Measurements from ENCODE around the gene ANKLE1. TPM values are rescaled to one million over a fixed set of nuclear protein-coding genes. Genes with fewer than 3 reads are reported as not detected.

ANKLE1 gene
- total RNA-seq, 1 experiment from 2014 or later = 0.66 TPM

DNA sequence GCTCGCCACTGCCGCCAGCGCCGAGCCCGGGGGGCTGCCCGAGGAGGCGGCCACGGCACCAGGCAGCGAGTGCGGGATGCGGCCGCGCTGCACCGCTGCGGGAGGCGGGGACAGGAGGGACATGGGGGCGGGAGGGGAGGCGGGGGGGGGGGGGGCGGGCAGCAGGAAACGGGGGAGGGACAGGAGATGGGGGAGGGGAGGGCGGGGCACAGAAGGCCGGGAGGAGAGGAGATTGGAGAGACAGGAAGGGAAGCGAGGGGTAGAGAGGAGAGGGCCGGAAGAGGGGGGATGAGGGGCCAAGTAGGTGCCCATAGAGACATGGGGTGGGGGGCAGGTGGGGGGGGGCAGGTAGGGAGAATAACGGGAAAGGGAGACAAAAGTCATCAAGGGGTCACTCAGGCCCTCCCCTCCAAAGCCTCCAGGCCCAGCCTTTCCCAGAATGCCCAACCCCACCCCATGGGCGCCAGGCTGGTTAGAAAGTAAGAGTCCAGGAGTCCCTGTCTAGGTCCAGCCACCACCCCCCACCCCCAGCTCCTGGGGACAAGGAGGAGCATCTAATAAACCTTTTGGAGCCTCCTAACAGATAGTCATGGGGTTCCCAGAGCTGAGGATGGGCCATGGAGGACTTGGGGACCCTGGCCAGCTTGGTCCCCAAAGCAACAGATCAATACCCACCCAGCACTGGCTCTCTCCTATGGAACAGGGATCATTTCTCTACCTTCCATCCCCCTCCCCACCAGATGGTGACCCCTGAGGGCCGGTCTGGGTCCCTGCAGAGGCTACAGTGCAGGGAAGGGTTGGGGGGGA is 45.5 kb upstream of the ANKLE1 start:
- DNase-seq = no peak
- Mint-ChIP-seq H3K27me3 (ENCODE audit: unreplicated experiment) (no peaks in the 10 kb centered on the region), H3K27ac (ENCODE audit: unreplicated experiment) (no peak overlapping the region), H3K4me3 (ENCODE audit: low read depth, unreplicated experiment) (peak overlapping the region; percentile 63), H3K36me3 (ENCODE audit: insufficient read depth, unreplicated experiment) (peaks cover 41% of the 10 kb centered on the region), H3K4me1 (ENCODE audit: low read depth, unreplicated experiment) (peaks cover 8% of the 10 kb centered on the region), H3K9me3 (ENCODE audit: low read depth, unreplicated experiment) (no peaks in the 10 kb centered on the region)
- intact Hi-C loops (cut with micrococcal nuclease; ENCODE audit: unreplicated experiment) = no loop called here
- CTCF ChIA-PET = no interaction called here
- TF ChIP-seq, protein P1, sequence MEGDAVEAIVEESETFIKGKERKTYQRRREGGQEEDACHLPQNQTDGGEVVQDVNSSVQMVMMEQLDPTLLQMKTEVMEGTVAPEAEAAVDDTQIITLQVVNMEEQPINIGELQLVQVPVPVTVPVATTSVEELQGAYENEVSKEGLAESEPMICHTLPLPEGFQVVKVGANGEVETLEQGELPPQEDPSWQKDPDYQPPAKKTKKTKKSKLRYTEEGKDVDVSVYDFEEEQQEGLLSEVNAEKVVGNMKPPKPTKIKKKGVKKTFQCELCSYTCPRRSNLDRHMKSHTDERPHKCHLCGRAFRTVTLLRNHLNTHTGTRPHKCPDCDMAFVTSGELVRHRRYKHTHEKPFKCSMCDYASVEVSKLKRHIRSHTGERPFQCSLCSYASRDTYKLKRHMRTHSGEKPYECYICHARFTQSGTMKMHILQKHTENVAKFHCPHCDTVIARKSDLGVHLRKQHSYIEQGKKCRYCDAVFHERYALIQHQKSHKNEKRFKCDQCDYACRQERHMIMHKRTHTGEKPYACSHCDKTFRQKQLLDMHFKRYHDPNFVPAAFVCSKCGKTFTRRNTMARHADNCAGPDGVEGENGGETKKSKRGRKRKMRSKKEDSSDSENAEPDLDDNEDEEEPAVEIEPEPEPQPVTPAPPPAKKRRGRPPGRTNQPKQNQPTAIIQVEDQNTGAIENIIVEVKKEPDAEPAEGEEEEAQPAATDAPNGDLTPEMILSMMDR (IDR thresholded peaks at IDR 0.05; ENCODE audit: unreplicated experiment) = no peak
- BruUV-seq (replicated peaks) = no TSS peak

DNA sequence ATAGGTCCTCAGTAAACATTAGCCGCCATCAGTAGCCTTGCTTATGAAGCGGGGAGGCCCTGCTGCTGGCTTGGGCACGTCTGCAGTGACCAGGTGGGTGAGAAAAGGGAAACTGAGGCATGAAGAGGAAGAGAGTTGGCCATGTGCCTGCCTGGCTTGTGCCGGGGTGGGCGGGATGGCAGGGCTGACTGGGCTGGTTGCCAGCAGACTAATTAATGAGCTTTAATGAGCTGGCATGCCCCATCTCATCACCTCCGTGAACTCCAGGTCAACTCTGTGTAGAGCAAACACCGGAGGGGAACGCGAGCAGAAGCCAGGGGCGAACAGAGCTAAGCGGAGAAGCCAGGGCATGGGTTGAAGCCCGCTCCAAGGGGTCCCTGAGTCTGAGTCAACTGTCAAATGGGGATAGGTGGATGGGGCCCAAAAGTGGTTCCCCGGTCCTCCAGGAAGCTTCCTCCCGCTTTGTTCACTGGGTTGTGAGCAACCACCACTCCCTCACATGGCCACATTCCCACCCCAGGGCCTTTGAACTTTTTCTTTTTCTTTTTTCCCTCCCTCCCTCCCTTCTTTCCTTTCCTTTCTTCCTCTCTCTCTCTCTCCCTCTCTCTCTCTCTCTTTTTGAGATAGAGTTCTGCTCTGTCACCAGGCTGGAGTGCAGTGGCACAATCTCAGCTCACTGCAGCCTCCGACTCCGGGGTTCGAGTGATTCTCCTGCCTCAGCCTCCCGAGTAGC is 44.7 kb upstream of the ANKLE1 start:
- DNase-seq = no peak
- no TSS peak for BruUV-seq (replicated peaks)
- intact Hi-C loops (cut with micrococcal nuclease; ENCODE audit: unreplicated experiment) = no loop called here
- peaks cover 8% of the 10 kb centered on the region for H3K4me1 Mint-ChIP-seq (ENCODE audit: low read depth, unreplicated experiment)
- H3K4me3 Mint-ChIP-seq (ENCODE audit: low read depth, unreplicated experiment) = no peak overlapping the region
- TF ChIP-seq, protein P1 (IDR thresholded peaks at IDR 0.05; ENCODE audit: unreplicated experiment) = no peak
- no peak overlapping the region for H3K27ac Mint-ChIP-seq (ENCODE audit: unreplicated experiment)
- no peaks in the 10 kb centered on the region for H3K27me3 Mint-ChIP-seq (ENCODE audit: unreplicated experiment)
- CTCF ChIA-PET = no interaction called here
- H3K9me3 Mint-ChIP-seq (ENCODE audit: low read depth, unreplicated experiment) = no peaks in the 10 kb centered on the region
- peaks cover 33% of the 10 kb centered on the region for H3K36me3 Mint-ChIP-seq (ENCODE audit: insufficient read depth, unreplicated experiment)

DNA sequence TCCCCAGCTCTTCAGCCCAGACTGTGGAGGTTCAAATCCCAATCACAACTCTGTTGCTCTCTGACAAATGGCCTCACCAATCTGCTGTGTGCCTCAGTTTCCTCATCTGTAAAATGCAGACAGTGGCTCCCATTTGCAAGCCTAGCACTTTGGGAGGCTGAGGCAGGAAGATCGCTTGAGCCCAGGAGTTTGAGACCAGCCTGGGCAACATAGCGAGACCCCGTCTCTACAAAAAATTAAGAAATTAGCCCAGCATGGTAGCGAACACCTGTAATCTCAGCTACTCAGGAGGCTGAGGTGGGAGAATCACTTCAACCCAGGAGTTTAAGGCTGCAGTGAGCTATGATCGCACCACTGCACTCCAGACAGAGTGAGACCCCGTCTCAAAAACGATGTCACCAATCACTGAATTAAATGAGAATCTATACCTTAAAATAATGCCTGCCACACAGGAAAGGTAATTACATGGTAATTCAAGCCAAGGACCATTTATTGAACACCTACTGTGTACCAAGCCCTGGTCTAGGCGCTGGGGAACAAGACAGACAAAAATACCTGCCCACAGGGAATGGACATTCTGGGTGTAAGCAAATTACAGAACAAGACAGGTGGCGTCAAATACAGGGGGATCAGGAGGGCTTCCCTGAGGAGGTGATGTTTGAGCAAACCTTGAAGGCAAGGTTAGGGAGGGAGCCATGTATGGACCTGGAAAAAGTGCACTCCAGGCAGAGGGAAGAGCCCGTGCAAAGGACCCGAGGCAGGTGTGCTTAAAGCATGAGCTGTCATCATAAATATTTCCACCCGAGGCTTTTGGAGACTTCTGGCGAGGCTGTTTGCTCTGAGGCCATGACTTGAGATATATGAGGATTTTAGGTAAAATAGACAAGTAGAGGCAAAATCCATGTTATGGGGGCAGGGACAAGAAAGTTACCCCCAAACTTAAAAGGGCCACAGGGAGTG is 43.7 kb upstream of the ANKLE1 start:
- Mint-ChIP-seq H3K4me1 (ENCODE audit: low read depth, unreplicated experiment) (peaks cover 13% of the 10 kb centered on the region), H3K9me3 (ENCODE audit: low read depth, unreplicated experiment) (no peaks in the 10 kb centered on the region), H3K4me3 (ENCODE audit: low read depth, unreplicated experiment) (no peak overlapping the region), H3K36me3 (ENCODE audit: insufficient read depth, unreplicated experiment) (peaks cover 33% of the 10 kb centered on the region), H3K27ac (ENCODE audit: unreplicated experiment) (no peak overlapping the region), H3K27me3 (ENCODE audit: unreplicated experiment) (no peaks in the 10 kb centered on the region)
- TF ChIP-seq, protein P1 (IDR thresholded peaks at IDR 0.05; ENCODE audit: unreplicated experiment) = no peak
- intact Hi-C loops (cut with micrococcal nuclease; ENCODE audit: unreplicated experiment) = no loop called here
- no TSS peak for BruUV-seq (replicated peaks)
- DNase-seq = no peak
- CTCF ChIA-PET = no interaction called here

DNA sequence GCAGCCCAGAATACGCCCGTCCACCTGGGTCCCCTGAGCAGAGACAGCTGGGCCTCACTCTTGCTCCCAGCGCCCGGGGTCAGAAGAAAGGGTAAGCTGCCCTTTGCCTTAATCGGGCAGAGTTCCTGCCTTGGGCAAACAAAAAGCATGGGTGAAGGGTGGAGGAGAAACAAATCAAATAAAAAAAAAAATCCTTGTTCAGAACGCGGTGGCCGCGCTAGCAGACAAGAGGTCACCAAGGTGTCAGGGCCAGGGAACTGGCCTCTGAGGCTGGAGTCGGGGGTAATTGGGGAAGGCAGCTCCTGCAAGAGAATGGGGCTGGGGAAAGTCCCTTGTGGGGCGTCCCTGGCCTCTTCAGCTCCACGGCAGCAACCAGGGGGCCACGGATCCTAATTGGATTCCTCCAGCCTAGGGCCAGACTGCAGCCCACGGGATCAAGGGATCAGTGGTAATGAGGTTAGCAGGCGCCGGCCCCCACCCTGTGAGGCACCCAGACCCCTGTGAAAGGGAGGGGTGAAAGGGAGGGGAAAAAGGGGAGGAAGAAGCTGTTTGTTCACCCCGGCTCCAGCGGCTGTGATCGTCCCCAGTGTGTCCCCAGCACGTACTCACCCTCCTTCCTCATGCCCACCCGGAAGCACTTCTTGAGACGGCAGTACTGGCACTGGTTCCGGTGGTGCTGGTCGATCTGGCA is 41.5 kb upstream of the ANKLE1 start:
- TF ChIP-seq, protein P1 (IDR thresholded peaks at IDR 0.05; ENCODE audit: unreplicated experiment) = no peak
- no TSS peak for BruUV-seq (replicated peaks)
- H3K4me3 Mint-ChIP-seq (ENCODE audit: low read depth, unreplicated experiment) = no peak overlapping the region
- no peak overlapping the region for H3K27ac Mint-ChIP-seq (ENCODE audit: unreplicated experiment)
- H3K4me1 Mint-ChIP-seq (ENCODE audit: low read depth, unreplicated experiment) = peaks cover 15% of the 10 kb centered on the region
- H3K27me3 Mint-ChIP-seq (ENCODE audit: unreplicated experiment) = no peaks in the 10 kb centered on the region
- no peaks in the 10 kb centered on the region for H3K9me3 Mint-ChIP-seq (ENCODE audit: low read depth, unreplicated experiment)
- no peak for DNase-seq
- intact Hi-C loops (cut with micrococcal nuclease; ENCODE audit: unreplicated experiment) = no loop called here
- CTCF ChIA-PET = no interaction called here
- H3K36me3 Mint-ChIP-seq (ENCODE audit: insufficient read depth, unreplicated experiment) = peaks cover 40% of the 10 kb centered on the region

All from Calu3 (cell line).